AG09309 (cell line): Measurements from ENCODE around the gene BAZ1A.

Experiments
- DNase-seq: peaks from one replicate; pipeline ENCODE4 v3.0.0-alpha.2; 2010; ENCODE audit warnings: low read depth
- H3K4me3 ChIP-seq: 2 replicates; pipeline ENCODE4 v1.5.1; 2011; ENCODE audit warnings: mild to moderate bottlenecking, low read depth, low read length, moderate library complexity; ENCODE audit not compliant: control insufficient read depth
- TF ChIP-seq, protein P1 (sequence below): IDR thresholded peaks from 2 replicates; pipeline ENCODE4 v1.5.1; 2011; ENCODE audit warnings: mild to moderate bottlenecking, low read depth, low read length, inconsistent platforms; ENCODE audit not compliant: insufficient read depth, control insufficient read depth; ENCODE audit errors: missing control alignments

BAZ1A gene

DNA sequence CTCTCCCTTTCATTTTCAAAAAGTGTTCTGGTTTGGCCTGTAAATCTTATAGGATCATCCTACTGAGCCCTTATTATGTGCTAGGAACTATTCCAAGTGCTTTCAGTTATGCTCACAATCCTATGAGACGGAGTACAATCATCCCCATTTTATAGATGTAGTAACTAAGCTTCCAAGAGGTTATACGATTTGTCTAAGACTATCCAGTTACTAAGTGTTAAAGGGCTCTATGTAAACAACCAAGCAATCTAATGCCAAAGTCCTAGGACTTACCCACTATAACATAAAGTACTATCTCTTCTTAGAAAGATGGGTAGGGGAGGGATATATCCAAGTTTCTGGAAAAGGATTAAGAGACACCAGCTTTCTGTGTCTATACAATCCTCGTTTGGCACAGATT is 167.4 kb downstream of the BAZ1A start:
- TF ChIP-seq, protein P1, sequence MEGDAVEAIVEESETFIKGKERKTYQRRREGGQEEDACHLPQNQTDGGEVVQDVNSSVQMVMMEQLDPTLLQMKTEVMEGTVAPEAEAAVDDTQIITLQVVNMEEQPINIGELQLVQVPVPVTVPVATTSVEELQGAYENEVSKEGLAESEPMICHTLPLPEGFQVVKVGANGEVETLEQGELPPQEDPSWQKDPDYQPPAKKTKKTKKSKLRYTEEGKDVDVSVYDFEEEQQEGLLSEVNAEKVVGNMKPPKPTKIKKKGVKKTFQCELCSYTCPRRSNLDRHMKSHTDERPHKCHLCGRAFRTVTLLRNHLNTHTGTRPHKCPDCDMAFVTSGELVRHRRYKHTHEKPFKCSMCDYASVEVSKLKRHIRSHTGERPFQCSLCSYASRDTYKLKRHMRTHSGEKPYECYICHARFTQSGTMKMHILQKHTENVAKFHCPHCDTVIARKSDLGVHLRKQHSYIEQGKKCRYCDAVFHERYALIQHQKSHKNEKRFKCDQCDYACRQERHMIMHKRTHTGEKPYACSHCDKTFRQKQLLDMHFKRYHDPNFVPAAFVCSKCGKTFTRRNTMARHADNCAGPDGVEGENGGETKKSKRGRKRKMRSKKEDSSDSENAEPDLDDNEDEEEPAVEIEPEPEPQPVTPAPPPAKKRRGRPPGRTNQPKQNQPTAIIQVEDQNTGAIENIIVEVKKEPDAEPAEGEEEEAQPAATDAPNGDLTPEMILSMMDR = no peak
- no peak for DNase-seq
- no peak overlapping the region for H3K4me3 ChIP-seq
